ENCODE data around the gene CAPSL.

Gene CAPSL

DNA sequence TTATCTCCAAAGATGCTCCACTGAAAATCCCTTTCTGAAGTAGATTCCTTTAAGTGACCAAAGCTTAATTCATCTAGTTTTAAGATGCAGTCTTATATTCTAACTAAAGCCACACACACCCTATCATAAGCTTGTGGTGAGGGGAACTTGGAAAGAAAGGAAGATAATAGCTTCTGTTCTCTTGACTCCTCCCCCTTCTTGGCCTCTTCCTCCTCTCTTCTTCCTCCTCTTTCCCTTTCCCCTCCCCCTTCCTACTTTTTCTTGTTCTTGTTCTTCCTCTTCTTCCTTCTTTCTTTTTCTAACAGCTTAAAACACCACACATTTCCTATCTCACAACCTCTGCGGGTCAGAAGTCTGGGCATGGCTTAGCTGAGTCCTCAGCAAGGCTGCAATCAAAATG, 58.3 kb downstream of the CAPSL start:
- no peak overlapping the region for H2BK5ac ChIP-seq (ENCODE audit: low read length)
- no peak overlapping the region for H3K4ac ChIP-seq (ENCODE audit: low read length)
- H3K14ac ChIP-seq (ENCODE audit: low read length): no peak overlapping the region
- no peaks in the 10 kb centered on the region for H3K79me1 ChIP-seq (ENCODE audit: low read depth, low read length)
- no peak overlapping the region for H2AFZ ChIP-seq (ENCODE audit: low read length)
- no peak overlapping the region for H4K91ac ChIP-seq (ENCODE audit: low read depth, low read length, poor library complexity)
- no peak overlapping the region for H3K23ac ChIP-seq (ENCODE audit: low read depth, low read length, poor library complexity)
- H3K27me3 ChIP-seq (ENCODE audit: control insufficient read depth in 3 of 3, insufficient read depth in 3 of 3, low read depth in 1 of 3, low read length in 3 of 3): no peaks in the 10 kb centered on the region
- H3K9me3 ChIP-seq (replicated peaks in 1 of 2; ENCODE audit: control insufficient read depth in 2 of 2, insufficient read depth in 1 of 2, low read depth in 1 of 2, low read length in 2 of 2): no peaks in the 10 kb centered on the region
- H2BK120ac ChIP-seq (ENCODE audit: low read depth, low read length): no peak overlapping the region
- no peak overlapping the region for H2AK5ac ChIP-seq (ENCODE audit: low read depth, low read length)
- no peak overlapping the region for H3K18ac ChIP-seq (ENCODE audit: low read length)
- H3K9ac ChIP-seq (ENCODE audit: low read depth, low read length, poor library complexity): no peak overlapping the region
- H2BK15ac ChIP-seq (ENCODE audit: low read length): no peak overlapping the region
- no peak overlapping the region for H3K4me2 ChIP-seq (ENCODE audit: insufficient read depth, low read length, poor library complexity, severe bottlenecking)
- H4K8ac ChIP-seq (ENCODE audit: low read depth, low read length): no peak overlapping the region
- no peaks in the 10 kb centered on the region for H3K4me1 ChIP-seq (ENCODE audit: control insufficient read depth in 2 of 2, insufficient read depth in 1 of 2, low read depth in 1 of 2, low read length in 2 of 2)
- WGBS, 2 donors (ENCODE audit: extremely low coverage in 2 of 2, insufficient read length in 2 of 2, insufficient replicate concordance in 1 of 2): no CpG with 5 or more reads among the region's 1 CpG
- no peak overlapping the region for H3K27ac ChIP-seq (replicated peaks; ENCODE audit: low read length)
- no peaks in the 10 kb centered on the region for H3K36me3 ChIP-seq (replicated peaks in 1 of 2; ENCODE audit: control insufficient read depth in 2 of 2, insufficient read depth in 2 of 2, low read length in 2 of 2)
- no peak overlapping the region for H3K4me3 ChIP-seq (ENCODE audit: low read length in 2 of 2)
- no peak for DNase-seq (ENCODE audit: low spot score)
- no peak overlapping the region for H2BK12ac ChIP-seq (ENCODE audit: low read length)

- Histone ChIP-seq H3K27me3 (ENCODE audit: control insufficient read depth in 3 of 3, insufficient read depth in 3 of 3, low read depth in 1 of 3, low read length in 3 of 3) (no peaks in the 10 kb centered on the region), H4K91ac (ENCODE audit: low read depth, low read length, poor library complexity) (no peak overlapping the region), H3K4ac (ENCODE audit: low read length) (no peak overlapping the region), H3K27ac (replicated peaks; ENCODE audit: low read length) (no peak overlapping the region), H4K8ac (ENCODE audit: low read depth, low read length) (no peak overlapping the region), H2BK120ac (ENCODE audit: low read depth, low read length) (no peak overlapping the region), H3K23ac (ENCODE audit: low read depth, low read length, poor library complexity) (no peak overlapping the region), H3K4me2 (ENCODE audit: insufficient read depth, low read length, poor library complexity, severe bottlenecking) (no peak overlapping the region), H2AK5ac (ENCODE audit: low read depth, low read length) (no peak overlapping the region), H3K79me1 (ENCODE audit: low read depth, low read length) (no peaks in the 10 kb centered on the region), H3K9me3 (replicated peaks in 1 of 2; ENCODE audit: control insufficient read depth in 2 of 2, insufficient read depth in 1 of 2, low read depth in 1 of 2, low read length in 2 of 2) (no peaks in the 10 kb centered on the region), H3K4me3 (ENCODE audit: low read length in 2 of 2) (no peak overlapping the region), H2BK15ac (ENCODE audit: low read length) (no peak overlapping the region), H3K14ac (ENCODE audit: low read length) (no peak overlapping the region), H3K9ac (ENCODE audit: low read depth, low read length, poor library complexity) (no peak overlapping the region), H3K4me1 (ENCODE audit: control insufficient read depth in 2 of 2, insufficient read depth in 1 of 2, low read depth in 1 of 2, low read length in 2 of 2) (no peaks in the 10 kb centered on the region), H3K18ac (ENCODE audit: low read length) (no peak overlapping the region), H2AFZ (ENCODE audit: low read length) (no peak overlapping the region), H3K36me3 (replicated peaks in 1 of 2; ENCODE audit: control insufficient read depth in 2 of 2, insufficient read depth in 2 of 2, low read length in 2 of 2) (no peaks in the 10 kb centered on the region), H2BK12ac (ENCODE audit: low read length) (no peak overlapping the region), H2BK5ac (ENCODE audit: low read length) (no peak overlapping the region)
- no peak for DNase-seq (ENCODE audit: low spot score)
Measured at GRCh38 chr5:35879649-35880048, 58.8 kb downstream of the CAPSL start.

GRCh38 chr5:35879096-35879495, 59.3 kb downstream of the CAPSL start:
- Histone ChIP-seq H3K23ac (ENCODE audit: low read depth, low read length, poor library complexity) (no peak overlapping the region), H2AFZ (ENCODE audit: low read length) (no peak overlapping the region), H4K91ac (ENCODE audit: low read depth, low read length, poor library complexity) (no peak overlapping the region), H3K4me1 (ENCODE audit: control insufficient read depth in 2 of 2, insufficient read depth in 1 of 2, low read depth in 1 of 2, low read length in 2 of 2) (no peaks in the 10 kb centered on the region), H3K79me1 (ENCODE audit: low read depth, low read length) (no peaks in the 10 kb centered on the region), H3K4ac (ENCODE audit: low read length) (no peak overlapping the region), H3K36me3 (replicated peaks in 1 of 2; ENCODE audit: control insufficient read depth in 2 of 2, insufficient read depth in 2 of 2, low read length in 2 of 2) (no peaks in the 10 kb centered on the region), H2BK15ac (ENCODE audit: low read length) (no peak overlapping the region), H3K4me3 (ENCODE audit: low read length in 2 of 2) (no peak overlapping the region), H2AK5ac (ENCODE audit: low read depth, low read length) (no peak overlapping the region), H2BK12ac (ENCODE audit: low read length) (no peak overlapping the region), H3K9ac (ENCODE audit: low read depth, low read length, poor library complexity) (no peak overlapping the region), H2BK120ac (ENCODE audit: low read depth, low read length) (no peak overlapping the region), H2BK5ac (ENCODE audit: low read length) (no peak overlapping the region), H3K27me3 (ENCODE audit: control insufficient read depth in 3 of 3, insufficient read depth in 3 of 3, low read depth in 1 of 3, low read length in 3 of 3) (no peaks in the 10 kb centered on the region), H3K4me2 (ENCODE audit: insufficient read depth, low read length, poor library complexity, severe bottlenecking) (no peak overlapping the region), H3K9me3 (replicated peaks in 1 of 2; ENCODE audit: control insufficient read depth in 2 of 2, insufficient read depth in 1 of 2, low read depth in 1 of 2, low read length in 2 of 2) (no peaks in the 10 kb centered on the region), H4K8ac (ENCODE audit: low read depth, low read length) (no peak overlapping the region), H3K27ac (replicated peaks; ENCODE audit: low read length) (no peak overlapping the region), H3K14ac (ENCODE audit: low read length) (no peak overlapping the region), H3K18ac (ENCODE audit: low read length) (no peak overlapping the region)
- no CpG with 5 or more reads among the region's 2 CpGs for WGBS, 2 donors (ENCODE audit: extremely low coverage in 2 of 2, insufficient read length in 2 of 2, insufficient replicate concordance in 1 of 2)
- DNase-seq (ENCODE audit: low spot score): no peak

GRCh38 chr5:35878079-35878478, 60.3 kb downstream of the CAPSL start:
- Histone ChIP-seq H2BK12ac (ENCODE audit: low read length) (no peak overlapping the region), H3K79me1 (ENCODE audit: low read depth, low read length) (no peaks in the 10 kb centered on the region), H2BK15ac (ENCODE audit: low read length) (no peak overlapping the region), H3K27ac (replicated peaks; ENCODE audit: low read length) (no peak overlapping the region), H2AK5ac (ENCODE audit: low read depth, low read length) (no peak overlapping the region), H3K9ac (ENCODE audit: low read depth, low read length, poor library complexity) (no peak overlapping the region), H2BK5ac (ENCODE audit: low read length) (no peak overlapping the region), H3K18ac (ENCODE audit: low read length) (no peak overlapping the region), H3K4me1 (ENCODE audit: control insufficient read depth in 2 of 2, insufficient read depth in 1 of 2, low read depth in 1 of 2, low read length in 2 of 2) (no peaks in the 10 kb centered on the region), H3K4ac (ENCODE audit: low read length) (no peak overlapping the region), H3K4me2 (ENCODE audit: insufficient read depth, low read length, poor library complexity, severe bottlenecking) (no peak overlapping the region), H3K36me3 (replicated peaks in 1 of 2; ENCODE audit: control insufficient read depth in 2 of 2, insufficient read depth in 2 of 2, low read length in 2 of 2) (no peaks in the 10 kb centered on the region), H4K8ac (ENCODE audit: low read depth, low read length) (no peak overlapping the region), H3K23ac (ENCODE audit: low read depth, low read length, poor library complexity) (no peak overlapping the region), H4K91ac (ENCODE audit: low read depth, low read length, poor library complexity) (no peak overlapping the region), H2BK120ac (ENCODE audit: low read depth, low read length) (no peak overlapping the region), H3K14ac (ENCODE audit: low read length) (no peak overlapping the region), H3K27me3 (ENCODE audit: control insufficient read depth in 3 of 3, insufficient read depth in 3 of 3, low read depth in 1 of 3, low read length in 3 of 3) (no peaks in the 10 kb centered on the region), H3K4me3 (ENCODE audit: low read length in 2 of 2) (no peak overlapping the region), H2AFZ (ENCODE audit: low read length) (no peak overlapping the region), H3K9me3 (replicated peaks in 1 of 2; ENCODE audit: control insufficient read depth in 2 of 2, insufficient read depth in 1 of 2, low read depth in 1 of 2, low read length in 2 of 2) (no peaks in the 10 kb centered on the region)
- DNase-seq (ENCODE audit: low spot score): no peak
